ENCODE results near the gene LTBP1. TPM values are rescaled to one million over a fixed set of nuclear protein-coding genes. Genes with fewer than 3 reads are reported as not detected.

Gene LTBP1
- total RNA-seq, 1 experiment from 2014 or later = 12.5 TPM

- ChIA-PET POLR2A (no interaction called here), CTCF (no interaction called here)
- DNase-seq (ENCODE audit: low read depth, low spot score) (no peak), ATAC-seq (no peak)
- H3K9me3 ChIP-seq (ENCODE audit: control insufficient read depth, insufficient read depth, low read depth, low read length) = peaks cover 20% of the 10 kb centered on the region
- H3K27ac ChIP-seq (ENCODE audit: low read length) = no peak overlapping the region
- no peaks in the 10 kb centered on the region for H3K36me3 ChIP-seq (ENCODE audit: control insufficient read depth, insufficient read depth, low read length)
- TF ChIP-seq REST (IDR thresholded peaks at IDR 0.05; ENCODE audit: insufficient read depth in 1 of 2, low read depth in 2 of 2, low read length in 1 of 2) (no peak), SIN3A (IDR thresholded peaks at IDR 0.05; ENCODE audit: borderline replicate concordance, insufficient read depth, low read depth, low read length) (no peak), CTCF (IDR thresholded peaks at IDR 0.05) (no peak), TCF7L2 (IDR thresholded peaks at IDR 0.05; ENCODE audit: low read depth, low read length) (no peak), POLR2AphosphoS5 (IDR thresholded peaks at IDR 0.05; ENCODE audit: low read depth, low read length) (no peak)
- no peaks in the 10 kb centered on the region for H3K27me3 ChIP-seq (ENCODE audit: control insufficient read depth, insufficient read depth, low read length)
- no peak overlapping the region for H3K4me3 ChIP-seq (ENCODE audit: low read depth in 2 of 2, low read length in 2 of 2)
- no peaks in the 10 kb centered on the region for H3K4me1 ChIP-seq (ENCODE audit: control insufficient read depth, insufficient read depth, low read length)
- BruUV-seq (replicated peaks) = no TSS peak
- in situ Hi-C loops (cut with HindIII; ENCODE audit: low pct_unique_long_range_greater_than_20kb, low sequenced_read_pairs) = no loop called here
- intact Hi-C loops (cut with micrococcal nuclease; ENCODE audit: unreplicated experiment) = no loop called here
Observed at GRCh38 chr2:33354981-33355380, 408.2 kb downstream of the LTBP1 start.

- TF ChIP-seq SIN3A (IDR thresholded peaks at IDR 0.05; ENCODE audit: borderline replicate concordance, insufficient read depth, low read depth, low read length) (no peak), CTCF (IDR thresholded peaks at IDR 0.05) (no peak), TCF7L2 (IDR thresholded peaks at IDR 0.05; ENCODE audit: low read depth, low read length) (no peak), REST (IDR thresholded peaks at IDR 0.05; ENCODE audit: insufficient read depth in 1 of 2, low read depth in 2 of 2, low read length in 1 of 2) (no peak), POLR2AphosphoS5 (IDR thresholded peaks at IDR 0.05; ENCODE audit: low read depth, low read length) (no peak)
- H3K4me3 ChIP-seq (ENCODE audit: low read depth in 2 of 2, low read length in 2 of 2) = no peak overlapping the region
- H3K4me1 ChIP-seq (ENCODE audit: control insufficient read depth, insufficient read depth, low read length) = no peaks in the 10 kb centered on the region
- in situ Hi-C loops (cut with HindIII; ENCODE audit: low pct_unique_long_range_greater_than_20kb, low sequenced_read_pairs) = no loop called here
- ChIA-PET POLR2A (no interaction called here), CTCF (no interaction called here)
- H3K27me3 ChIP-seq (ENCODE audit: control insufficient read depth, insufficient read depth, low read length) = no peaks in the 10 kb centered on the region
- H3K9me3 ChIP-seq (ENCODE audit: control insufficient read depth, insufficient read depth, low read depth, low read length) = peaks cover 20% of the 10 kb centered on the region
- intact Hi-C loops (cut with micrococcal nuclease; ENCODE audit: unreplicated experiment) = no loop called here
- no peak overlapping the region for H3K27ac ChIP-seq (ENCODE audit: low read length)
- DNase-seq (ENCODE audit: low read depth, low spot score) (no peak), ATAC-seq (no peak)
- no TSS peak for BruUV-seq (replicated peaks)
- H3K36me3 ChIP-seq (ENCODE audit: control insufficient read depth, insufficient read depth, low read length) = no peaks in the 10 kb centered on the region
Observed at GRCh38 chr2:33358878-33359277, 412.1 kb downstream of the LTBP1 start.

All from Panc1 (cell line).